ENCODE results near the gene COL1A1.

COL1A1 gene

GRCh38 chr17:50141745-50142110 lies 59.7 kb downstream of the COL1A1 start:
- DNase-seq (ENCODE audit: low read depth in 2 of 2): no peak

GRCh38 chr17:50141026-50141744 lies 60.2 kb downstream of the COL1A1 start:
- no peak for DNase-seq (ENCODE audit: low read depth in 2 of 2)

- peak; percentile 67 to 74 for DNase-seq (ENCODE audit: low read depth in 2 of 2)
Measured at GRCh38 chr17:50139950-50140885, 61.2 kb downstream of the COL1A1 start.

- no peak for DNase-seq (ENCODE audit: low read depth in 2 of 2)
Measured at GRCh38 chr17:50139185-50139783, 62.1 kb downstream of the COL1A1 start.

GRCh38 chr17:50137042-50137441 lies 64.4 kb downstream of the COL1A1 start:
- no peak for DNase-seq (ENCODE audit: low read depth in 2 of 2)

- no peak for DNase-seq (ENCODE audit: low read depth in 2 of 2)
Measured at GRCh38 chr17:50136096-50136687, 65.2 kb downstream of the COL1A1 start.

GRCh38 chr17:50135316-50136095 lies 65.9 kb downstream of the COL1A1 start:
- no peak for DNase-seq (ENCODE audit: low read depth in 2 of 2)

- DNase-seq (ENCODE audit: low read depth in 2 of 2): no peak
Measured at GRCh38 chr17:50134206-50135110, 67.0 kb downstream of the COL1A1 start.

GRCh38 chr17:50133769-50134099 lies 67.7 kb downstream of the COL1A1 start:
- DNase-seq (ENCODE audit: low read depth in 2 of 2): no peak
